Measurements from ENCODE around the gene CD9.

CD9 gene

GRCh38 chr12:6222078-6222654 lies 22.0 kb downstream of the CD9 start:
- DNase-seq = no peak

GRCh38 chr12:6223545-6223944 lies 23.3 kb downstream of the CD9 start:
- DNase-seq = no peak

- no peak for DNase-seq
Observed at GRCh38 chr12:6224550-6224949, 24.4 kb downstream of the CD9 start.

GRCh38 chr12:6225630-6226001 lies 25.4 kb downstream of the CD9 start:
- DNase-seq = no peak

- no peak for DNase-seq
Observed at GRCh38 chr12:6226002-6226678, 25.9 kb downstream of the CD9 start.

GRCh38 chr12:6226679-6227051 lies 26.5 kb downstream of the CD9 start:
- DNase-seq = no peak

GRCh38 chr12:6228535-6229223 lies 28.5 kb downstream of the CD9 start:
- DNase-seq = no peak

GRCh38 chr12:6229224-6230218 lies 29.3 kb downstream of the CD9 start:
- DNase-seq = no peak

GRCh38 chr12:6230321-6231110 lies 30.3 kb downstream of the CD9 start:
- no peak for DNase-seq

- no peak for DNase-seq
Observed at GRCh38 chr12:6231359-6232268, 31.4 kb downstream of the CD9 start.

GRCh38 chr12:6233121-6233971 lies 33.1 kb downstream of the CD9 start:
- no peak for DNase-seq

- DNase-seq = no peak
Observed at GRCh38 chr12:6234214-6234613, 34.0 kb downstream of the CD9 start.

- DNase-seq = no peak
Observed at GRCh38 chr12:6234906-6235305, 34.7 kb downstream of the CD9 start.

GRCh38 chr12:6235499-6235898 lies 35.3 kb downstream of the CD9 start:
- no peak for DNase-seq

- DNase-seq = no peak
Observed at GRCh38 chr12:6235906-6236640, 35.9 kb downstream of the CD9 start.

- no peak for DNase-seq
Observed at GRCh38 chr12:6236641-6236940, 36.4 kb downstream of the CD9 start.

GRCh38 chr12:6237830-6238229 lies 37.6 kb downstream of the CD9 start:
- no peak for DNase-seq

- no peak for DNase-seq
Observed at GRCh38 chr12:6238875-6239274, 38.7 kb downstream of the CD9 start.

GRCh38 chr12:6241495-6241894 lies 41.3 kb downstream of the CD9 start:
- no peak for DNase-seq

- DNase-seq = no peak
Observed at GRCh38 chr12:6249580-6249979, 49.4 kb downstream of the CD9 start.
